Hypothalamus (tissue), 51 donors: ENCODE data around the gene PITPNC1.
"Not testable (repeated sequence)": the region's sequence is repeated elsewhere in the genome, so short reads cannot be mapped to it uniquely, and the experiment has no call there.

Source experiments
- DNase-seq, 51 donors: peaks; one replicate each; lab custom pipeline; 2025; lab: John Stamatoyannopoulos, UW

Gene PITPNC1

GRCh38 chr17:67452681-67453554 is 75.8 kb downstream of the PITPNC1 start:
- DNase-seq, result no peak

DNA sequence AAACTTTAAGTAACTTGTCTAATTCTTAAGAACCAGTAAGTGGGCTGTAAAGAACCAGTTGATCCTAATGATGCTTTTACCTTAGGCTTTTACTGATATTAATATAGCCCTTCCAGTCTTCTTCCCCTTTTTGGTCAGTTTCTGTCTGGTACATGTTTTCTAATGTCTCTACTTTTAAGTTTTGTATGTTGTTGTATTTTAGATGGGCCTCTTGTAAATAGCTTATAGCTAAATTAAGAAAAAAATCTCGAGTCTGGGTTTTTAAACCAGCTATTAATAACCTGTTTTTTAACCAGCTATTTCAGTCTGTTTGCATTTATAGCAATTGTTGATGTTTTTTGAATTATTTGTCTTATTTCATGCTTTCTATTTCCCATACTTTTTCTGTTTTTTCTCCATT is 79.0 kb downstream of the PITPNC1 start:
- no peak for DNase-seq

DNA sequence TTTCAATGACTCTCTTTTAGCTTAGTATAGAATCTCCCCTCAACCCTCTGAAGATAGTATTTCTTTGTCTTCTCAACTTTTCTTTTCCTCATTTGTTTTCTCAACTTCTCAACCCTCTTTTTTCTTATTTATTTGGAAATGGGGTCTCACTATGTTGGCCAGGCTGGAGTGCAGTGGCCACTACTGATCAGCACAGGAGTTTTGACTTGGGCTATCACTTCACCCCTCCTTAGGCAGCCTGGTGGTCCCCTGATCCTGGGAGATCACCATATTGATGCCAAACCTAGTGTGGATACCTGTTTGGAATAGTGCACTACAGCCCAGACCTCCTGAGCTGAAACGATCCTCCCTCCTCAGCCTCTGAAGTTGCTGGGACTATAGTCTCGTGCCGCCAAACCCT is 79.8 kb downstream of the PITPNC1 start:
- no peak for DNase-seq

DNA sequence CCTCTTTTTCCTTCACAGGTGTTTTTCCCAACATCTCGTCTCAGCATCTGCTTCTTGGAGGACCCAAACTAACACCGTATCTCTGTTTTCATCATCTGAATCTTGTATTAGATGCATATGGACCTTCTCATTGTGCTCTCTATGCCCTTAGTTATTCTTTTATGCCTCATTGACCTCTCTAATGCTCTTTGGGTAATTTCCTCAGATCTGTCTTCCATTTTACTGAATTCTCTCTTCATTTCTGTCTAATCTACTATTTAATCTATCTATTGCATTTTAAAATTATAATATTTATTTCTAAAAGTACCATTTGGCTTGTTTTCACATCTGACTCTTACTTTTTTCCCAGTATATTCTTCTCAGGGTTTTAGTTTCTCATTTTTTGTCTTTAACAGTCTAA is 81.1 kb downstream of the PITPNC1 start:
- no peak for DNase-seq

GRCh38 chr17:67459985-67460384 is 82.9 kb downstream of the PITPNC1 start:
- DNase-seq, result peak in 8 of 51 donors; percentile 10 to 28 (median 22)

GRCh38 chr17:67461228-67461780 is 84.2 kb downstream of the PITPNC1 start:
- no peak for DNase-seq

DNA sequence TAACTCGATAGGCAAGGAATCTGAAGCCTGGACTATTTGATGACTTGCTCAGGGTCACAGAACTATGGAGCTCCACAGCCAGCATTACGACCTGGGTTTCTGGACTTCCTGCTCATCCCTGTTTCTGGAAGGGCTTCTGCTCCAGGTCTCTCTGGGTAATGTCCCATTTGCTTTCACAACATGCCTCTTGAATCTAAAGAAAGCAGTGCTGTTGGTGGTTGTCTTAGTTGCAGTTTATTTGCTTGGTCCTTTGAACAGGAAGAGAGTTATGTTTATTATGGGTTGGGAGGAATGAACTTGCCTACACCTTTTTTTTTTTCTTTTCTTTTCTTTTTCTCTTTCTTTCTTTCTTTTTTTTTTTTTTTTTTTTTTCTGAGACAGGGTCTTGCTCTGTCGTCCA is 84.8 kb downstream of the PITPNC1 start:
- DNase-seq, result no peak

GRCh38 chr17:67466251-67466796 is 89.2 kb downstream of the PITPNC1 start:
- DNase-seq, result no peak

DNA sequence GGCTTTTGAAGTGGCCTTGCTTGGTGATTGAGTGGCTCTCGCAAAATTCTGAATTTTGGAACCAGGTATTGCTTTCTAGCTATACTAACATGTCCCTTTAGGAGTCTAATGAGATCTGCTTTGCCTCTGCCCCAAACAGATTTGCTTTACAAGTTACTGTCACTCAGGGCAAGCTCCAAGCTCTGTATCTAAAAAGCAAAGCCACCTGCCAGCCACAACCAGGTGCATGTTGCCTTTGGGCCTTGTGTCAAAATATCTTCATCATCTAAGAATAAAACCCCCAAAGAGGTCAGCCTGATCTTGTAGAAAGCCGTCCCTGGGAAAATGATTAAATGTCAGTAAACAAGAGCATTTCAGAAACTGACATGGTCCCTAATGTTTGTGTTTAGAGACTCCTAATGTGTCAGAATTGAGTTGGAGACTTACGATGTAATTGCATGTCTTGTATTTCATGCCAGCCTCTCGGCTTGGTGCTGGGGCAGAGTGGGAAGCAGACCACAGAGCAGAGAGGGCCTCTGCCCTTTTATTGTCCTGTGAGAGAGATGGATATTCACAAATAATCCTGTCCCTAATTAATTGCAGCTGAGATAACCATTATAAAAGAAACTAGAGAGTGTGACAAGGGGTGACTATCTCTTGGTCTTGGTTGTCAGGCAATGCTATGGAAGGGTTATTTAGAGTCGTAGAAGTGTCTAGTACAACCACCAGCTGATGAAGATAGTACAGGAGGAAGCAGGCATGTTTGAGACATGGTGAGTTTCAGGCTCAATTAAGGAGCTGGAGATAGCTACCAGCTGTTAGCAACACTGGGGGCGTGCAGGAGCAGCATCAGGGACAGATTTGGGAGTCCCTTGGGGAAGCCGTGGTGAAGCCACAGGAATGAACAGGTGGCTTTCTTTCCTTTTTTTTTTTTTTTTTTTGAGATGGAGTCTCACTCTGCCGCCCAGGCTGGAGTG is 90.7 kb downstream of the PITPNC1 start:
- no peak for DNase-seq

- DNase-seq, result peak in 4 of 51 donors; percentile 16 to 39 (median 20)
These were observed 92.3 kb downstream of the PITPNC1 start for GRCh38 chr17:67469208-67469980.

DNA sequence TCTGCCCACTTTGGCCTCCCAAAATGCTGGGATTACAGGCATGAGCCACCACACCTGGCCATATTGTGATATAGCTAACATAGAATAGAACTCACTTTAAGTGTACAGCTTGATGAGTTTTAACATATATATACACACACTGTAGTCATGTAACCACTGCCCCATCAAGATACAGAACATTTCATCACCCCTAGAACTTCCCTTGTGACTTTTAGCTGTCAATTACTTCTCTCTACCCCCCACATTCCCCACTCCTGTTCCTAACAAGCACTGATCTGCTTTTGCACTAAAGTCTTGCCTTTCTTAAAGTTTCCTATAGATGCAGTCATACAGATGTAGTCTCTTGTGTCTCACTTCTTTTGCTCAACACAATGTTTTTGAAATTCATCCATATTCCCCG is 93.1 kb downstream of the PITPNC1 start:
- DNase-seq, result no peak

DNA sequence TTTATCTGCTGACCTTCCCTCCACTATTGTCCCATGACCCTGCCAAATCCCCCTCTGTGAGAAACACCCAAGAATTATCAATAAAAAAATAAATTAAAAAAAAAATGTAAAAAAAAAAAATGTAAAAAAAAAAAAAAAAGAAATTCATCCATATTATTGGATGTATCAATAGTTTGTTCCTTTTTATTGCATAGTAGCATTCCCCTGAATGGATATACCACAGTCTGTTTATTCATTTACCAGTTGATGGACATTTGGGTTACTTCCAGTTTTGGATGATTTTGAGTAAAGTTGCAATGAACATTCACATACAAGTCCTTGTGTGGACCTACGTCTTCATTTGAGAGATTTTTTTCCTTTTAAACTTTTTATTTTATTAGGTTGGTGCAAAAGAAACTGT is 94.0 kb downstream of the PITPNC1 start:
- no peak for DNase-seq

DNA sequence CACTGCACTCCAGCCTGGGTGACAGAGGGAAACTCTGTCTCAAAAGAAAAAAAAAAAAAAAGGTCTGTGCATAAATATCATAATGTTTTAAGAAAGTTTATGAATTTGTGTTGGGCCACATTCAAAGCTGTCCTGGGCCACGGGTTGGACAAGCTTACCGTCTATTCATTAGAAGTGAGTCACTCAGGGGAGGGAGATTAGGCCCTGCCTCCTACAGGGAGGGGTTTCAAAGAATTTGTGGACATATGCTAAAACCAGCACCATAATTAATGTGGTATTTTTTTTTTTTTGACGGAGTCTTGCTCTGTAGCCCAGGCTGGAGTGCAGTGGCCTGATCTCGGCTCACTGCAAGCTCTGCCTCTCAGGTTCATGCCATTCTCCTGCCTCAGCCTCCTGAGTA is 95.5 kb downstream of the PITPNC1 start:
- DNase-seq, result not testable (repeated sequence)

DNA sequence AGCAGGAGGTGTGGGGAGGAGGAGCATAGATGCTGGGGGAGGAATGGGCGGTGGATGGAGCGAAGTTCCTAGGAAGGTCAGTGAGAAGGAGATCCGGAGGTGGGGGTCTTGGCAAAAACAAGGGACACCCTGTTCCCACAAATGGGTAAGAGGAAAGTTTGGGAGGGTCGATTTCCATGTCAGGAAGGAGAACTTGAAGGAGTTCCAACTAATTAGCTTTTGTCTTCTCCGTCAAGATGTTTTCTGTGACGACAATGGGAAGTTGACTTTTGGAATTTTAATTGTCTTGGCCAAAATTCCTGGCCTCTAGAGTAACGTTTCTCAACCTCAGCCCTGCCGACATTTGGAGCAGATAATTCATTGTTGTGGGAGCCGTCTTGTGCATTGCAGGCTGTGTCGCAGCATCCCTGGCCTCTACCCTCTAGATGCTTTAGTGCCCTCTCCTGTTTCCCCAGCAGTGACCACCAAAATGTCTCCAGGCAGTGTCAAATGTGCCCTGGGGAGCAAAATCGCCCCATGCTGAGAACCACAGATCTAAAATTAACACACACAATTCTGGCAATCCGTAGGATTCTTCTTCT is 97.1 kb downstream of the PITPNC1 start:
- DNase-seq, result no peak

- DNase-seq, result peak in 46 of 51 donors; percentile 10 to 87 (median 68)
These were observed 98.3 kb downstream of the PITPNC1 start for GRCh38 chr17:67475161-67475937.

GRCh38 chr17:67476787-67477335 is 99.8 kb downstream of the PITPNC1 start:
- no peak for DNase-seq

GRCh38 chr17:67477687-67478086 is 100.6 kb downstream of the PITPNC1 start:
- peak in 1 of 51 donors; percentile 48 for DNase-seq

- peak in 22 of 51 donors; percentile 14 to 82 (median 61) for DNase-seq
These were observed 101.4 kb downstream of the PITPNC1 start for GRCh38 chr17:67478401-67479041.
